Adrenal gland (tissue), 5 donors: Measurements from ENCODE around the gene ZNF821.

Experiments
- CTCF ChIP-seq, 6 experiments: fragments of 450-650 bp in 4 of 6; fragments of 200-600 bp in 2 of 6; sonication (generic) in 1 of 6; IDR thresholded peaks; 1 replicate in 5 of 6; 2 replicates in 1 of 6; pipeline versions ENCODE4 v1.5.1 to v1.8.0; 2016 to 2021; ENCODE audit warnings: antibody characterized with exemption in 6 of 6, mild to moderate bottlenecking in 2 of 6, moderate library complexity in 1 of 6
- POLR2A ChIP-seq, 2 donors: fragments of 450-650 bp; IDR thresholded peaks; one replicate each; pipeline ENCODE4 v1.6.1; 2017; ENCODE audit warnings: antibody characterized with exemption in 2 of 2, mild to moderate bottlenecking in 2 of 2, moderate library complexity in 1 of 2
- donor health status: DM: no; HTN: no; CAD: no.

DNA sequence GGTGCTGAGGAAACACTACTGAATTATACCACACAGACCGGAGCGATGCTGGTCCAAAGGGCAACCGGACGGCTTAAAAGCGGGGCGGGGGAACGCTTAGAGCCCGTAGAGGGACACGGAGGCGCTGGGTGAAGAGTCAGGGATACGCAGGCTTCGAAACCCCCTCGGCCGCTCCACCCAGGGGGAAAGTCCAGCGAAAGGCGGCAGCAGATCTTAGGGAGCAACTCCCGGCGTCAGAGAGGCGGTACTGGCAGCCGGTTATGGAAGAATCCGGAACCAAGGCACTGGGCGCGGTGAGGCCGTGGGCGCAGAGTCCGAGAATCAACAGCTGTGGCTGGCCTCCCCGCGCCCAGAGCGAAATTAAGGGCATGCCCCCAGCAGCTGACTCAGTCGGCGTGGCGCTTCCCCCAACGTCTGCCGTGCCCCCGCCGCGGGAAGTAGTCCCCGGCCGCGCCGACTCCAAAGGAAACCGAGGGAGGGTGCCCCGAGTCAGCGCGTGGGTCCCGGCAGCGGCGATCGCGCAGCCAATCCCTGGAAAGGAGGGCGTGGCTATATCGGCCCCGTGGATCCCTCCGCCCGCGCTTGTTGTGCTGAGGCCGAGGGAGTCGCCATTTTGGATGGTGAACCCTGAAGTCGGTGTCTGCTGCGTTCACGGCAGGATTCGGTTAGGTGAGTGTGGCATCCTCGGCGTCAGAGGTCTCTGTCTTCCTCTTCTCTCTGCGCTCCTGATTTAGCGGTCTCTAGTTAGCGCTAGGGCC, 11.1 kb upstream of the ZNF821 start, which contains the start of gene IST1:
- peak; percentile 88 to 94 for TF ChIP-seq POLR2A (IDR thresholded peaks at IDR 0.05)
- TF ChIP-seq CTCF (IDR thresholded peaks at IDR 0.05), result peak in 3 of 6 experiments; percentile 2 to 29 (median 9)
